ENCODE results near the gene KRT24. TPM values are rescaled to one million over a fixed set of nuclear protein-coding genes. Genes with fewer than 3 reads are reported as not detected.
"Not testable (repeated sequence)": the region's sequence is repeated elsewhere in the genome, so short reads cannot be mapped to it uniquely, and the experiment has no call there.

KRT24 gene
- total RNA-seq, result not detected

GRCh38 chr17:40703652-40704051 is at the start of gene KRT24:
Gene KRT24, minus strand, starts transcription at chr17:40703752. Its CDS starts 59 bp downstream, at chr17:40703693.
- ChIA-PET POLR2A (interaction anchor here (1.0 kb wide), 1 partner anchor 10 kb away, joined by 3 read pairs; no protein-coding TSS in a partner anchor), CTCF (no interaction called here)
- no peak within 1 kb of the TSS for H3K27ac Mint-ChIP-seq
- H3K9me3 Mint-ChIP-seq, result no peaks in the 10 kb centered on the region
- DNase-seq, result no peak
- no peaks in the 10 kb centered on the region for H3K4me1 Mint-ChIP-seq
- H3K36me3 Mint-ChIP-seq (ENCODE audit: low read depth), result no peaks in the 10 kb centered on the region
- peaks cover 40% of the 10 kb centered on the region for H3K27me3 Mint-ChIP-seq
- H3K4me3 Mint-ChIP-seq, result no peak within 1 kb of the TSS

GRCh38 chr17:40751065-40751464 is 47.5 kb upstream of the KRT24 start:
- Mint-ChIP-seq H3K27me3 (peaks cover 38% of the 10 kb centered on the region), H3K36me3 (ENCODE audit: low read depth) (no peaks in the 10 kb centered on the region), H3K4me3 (no peak overlapping the region), H3K9me3 (peaks cover 3% of the 10 kb centered on the region), H3K4me1 (no peaks in the 10 kb centered on the region), H3K27ac (no peak overlapping the region)
- ChIA-PET CTCF (no interaction called here), POLR2A (no interaction called here)
- DNase-seq, result no peak

GRCh38 chr17:40750391-40750790 is 46.8 kb upstream of the KRT24 start:
- Mint-ChIP-seq H3K27me3 (peaks cover 36% of the 10 kb centered on the region), H3K36me3 (ENCODE audit: low read depth) (no peaks in the 10 kb centered on the region)
- POLR2A ChIA-PET, result no interaction called here

GRCh38 chr17:40748666-40749065 is 45.1 kb upstream of the KRT24 start:
- H3K4me3 Mint-ChIP-seq; H3K36me3 Mint-ChIP-seq (ENCODE audit: low read depth); H3K4me1 Mint-ChIP-seq; CTCF ChIA-PET; H3K9me3 Mint-ChIP-seq; H3K27ac Mint-ChIP-seq; DNase-seq; POLR2A ChIA-PET: not testable (repeated sequence)
- peaks cover 38% of the 10 kb centered on the region for H3K27me3 Mint-ChIP-seq

More at GRCh38 chr17:40750391-40750790, 46.8 kb upstream of the KRT24 start:
- H3K4me1 Mint-ChIP-seq, result no peaks in the 10 kb centered on the region
- H3K9me3 Mint-ChIP-seq, result peaks cover 3% of the 10 kb centered on the region
- no peak for DNase-seq
- H3K27ac Mint-ChIP-seq, result no peak overlapping the region
- H3K4me3 Mint-ChIP-seq, result no peak overlapping the region
- CTCF ChIA-PET, result no interaction called here

- H3K9me3 Mint-ChIP-seq, result peaks cover 3% of the 10 kb centered on the region
Observed at GRCh38 chr17:40738553-40738952, 35.0 kb upstream of the KRT24 start.

GRCh38 chr17:40735016-40735415 is 31.5 kb upstream of the KRT24 start:
- Mint-ChIP-seq H3K4me1 (no peaks in the 10 kb centered on the region), H3K4me3 (no peak overlapping the region), H3K27ac (no peak overlapping the region), H3K36me3 (ENCODE audit: low read depth) (no peaks in the 10 kb centered on the region), H3K27me3 (peaks cover 35% of the 10 kb centered on the region), H3K9me3 (no peaks in the 10 kb centered on the region)
- DNase-seq, result no peak
- POLR2A ChIA-PET, result no interaction called here
- CTCF ChIA-PET, result no interaction called here

More at GRCh38 chr17:40738553-40738952, 35.0 kb upstream of the KRT24 start:
- POLR2A ChIA-PET, result no interaction called here
- DNase-seq, result no peak
- CTCF ChIA-PET, result no interaction called here
- Mint-ChIP-seq H3K27ac (no peak overlapping the region), H3K4me1 (no peaks in the 10 kb centered on the region), H3K27me3 (peaks cover 35% of the 10 kb centered on the region), H3K4me3 (no peak overlapping the region), H3K36me3 (ENCODE audit: low read depth) (no peaks in the 10 kb centered on the region)

- no peaks in the 10 kb centered on the region for H3K36me3 Mint-ChIP-seq (ENCODE audit: low read depth)
- ChIA-PET POLR2A (no interaction called here), CTCF (no interaction called here)
- H3K4me3 Mint-ChIP-seq, result no peak overlapping the region
- no peak overlapping the region for H3K27ac Mint-ChIP-seq
- DNase-seq, result no peak
- no peaks in the 10 kb centered on the region for H3K4me1 Mint-ChIP-seq
- H3K9me3 Mint-ChIP-seq, result no peaks in the 10 kb centered on the region
- H3K27me3 Mint-ChIP-seq, result peaks cover 34% of the 10 kb centered on the region
Observed at GRCh38 chr17:40734018-40734417, 30.5 kb upstream of the KRT24 start.

GRCh38 chr17:40730970-40731369 is 27.4 kb upstream of the KRT24 start:
- H3K4me3 Mint-ChIP-seq, result no peak overlapping the region
- CTCF ChIA-PET, result no interaction called here

GRCh38 chr17:40727447-40728231 is 24.1 kb upstream of the KRT24 start:
- CTCF ChIA-PET, result no interaction called here
- POLR2A ChIA-PET, result no interaction called here
- Mint-ChIP-seq H3K36me3 (ENCODE audit: low read depth) (no peaks in the 10 kb centered on the region), H3K4me1 (no peaks in the 10 kb centered on the region), H3K27me3 (peaks cover 39% of the 10 kb centered on the region), H3K4me3 (no peak overlapping the region), H3K27ac (no peak overlapping the region), H3K9me3 (no peaks in the 10 kb centered on the region)
- no peak for DNase-seq

More at GRCh38 chr17:40730970-40731369, 27.4 kb upstream of the KRT24 start:
- no peaks in the 10 kb centered on the region for H3K9me3 Mint-ChIP-seq
- no peaks in the 10 kb centered on the region for H3K36me3 Mint-ChIP-seq (ENCODE audit: low read depth)
- POLR2A ChIA-PET, result no interaction called here
- H3K27ac Mint-ChIP-seq, result no peak overlapping the region
- H3K27me3 Mint-ChIP-seq, result peaks cover 35% of the 10 kb centered on the region
- no peak for DNase-seq
- H3K4me1 Mint-ChIP-seq, result no peaks in the 10 kb centered on the region

GRCh38 chr17:40726919-40727318 is 23.4 kb upstream of the KRT24 start:
- peaks cover 37% of the 10 kb centered on the region for H3K27me3 Mint-ChIP-seq
- DNase-seq, result no peak
- CTCF ChIA-PET, result no interaction called here
- no peaks in the 10 kb centered on the region for H3K36me3 Mint-ChIP-seq (ENCODE audit: low read depth)
- no peaks in the 10 kb centered on the region for H3K4me1 Mint-ChIP-seq
- no peak overlapping the region for H3K27ac Mint-ChIP-seq
- POLR2A ChIA-PET, result no interaction called here
- no peak overlapping the region for H3K4me3 Mint-ChIP-seq
- no peaks in the 10 kb centered on the region for H3K9me3 Mint-ChIP-seq

- POLR2A ChIA-PET, result no interaction called here
Observed at GRCh38 chr17:40724656-40725055, 21.1 kb upstream of the KRT24 start.

GRCh38 chr17:40722241-40722640 is 18.7 kb upstream of the KRT24 start:
- Mint-ChIP-seq H3K36me3 (ENCODE audit: low read depth) (no peaks in the 10 kb centered on the region), H3K4me3 (no peak overlapping the region), H3K4me1 (no peaks in the 10 kb centered on the region), H3K27me3 (peaks cover 38% of the 10 kb centered on the region), H3K27ac (no peak overlapping the region), H3K9me3 (no peaks in the 10 kb centered on the region)
- ChIA-PET CTCF (no interaction called here), POLR2A (interaction anchor here (0.5 kb wide), 1 partner anchor 425 kb away, joined by 3 read pairs; no protein-coding TSS in a partner anchor)
- no peak for DNase-seq

More at GRCh38 chr17:40724656-40725055, 21.1 kb upstream of the KRT24 start:
- H3K27me3 Mint-ChIP-seq, result peaks cover 36% of the 10 kb centered on the region
- H3K4me1 Mint-ChIP-seq, result no peaks in the 10 kb centered on the region
- H3K36me3 Mint-ChIP-seq (ENCODE audit: low read depth), result no peaks in the 10 kb centered on the region
- H3K27ac Mint-ChIP-seq, result no peak overlapping the region
- no peak for DNase-seq
- no peaks in the 10 kb centered on the region for H3K9me3 Mint-ChIP-seq
- no peak overlapping the region for H3K4me3 Mint-ChIP-seq
- CTCF ChIA-PET, result no interaction called here

- Mint-ChIP-seq H3K27me3 (peaks cover 32% of the 10 kb centered on the region), H3K4me1 (no peaks in the 10 kb centered on the region), H3K9me3 (no peaks in the 10 kb centered on the region), H3K27ac (no peak overlapping the region), H3K36me3 (ENCODE audit: low read depth) (no peaks in the 10 kb centered on the region), H3K4me3 (no peak overlapping the region)
- DNase-seq, result no peak
- CTCF ChIA-PET, result no interaction called here
- POLR2A ChIA-PET, result no interaction called here
Observed at GRCh38 chr17:40720899-40721298, 17.3 kb upstream of the KRT24 start.

- Mint-ChIP-seq H3K9me3 (no peaks in the 10 kb centered on the region), H3K27me3 (peaks cover 30% of the 10 kb centered on the region), H3K4me1 (no peaks in the 10 kb centered on the region), H3K4me3 (no peak overlapping the region), H3K36me3 (ENCODE audit: low read depth) (no peaks in the 10 kb centered on the region), H3K27ac (no peak overlapping the region)
- no peak for DNase-seq
- ChIA-PET CTCF (no interaction called here), POLR2A (no interaction called here)
Observed at GRCh38 chr17:40718930-40719329, 15.4 kb upstream of the KRT24 start.

Data from activated CD4-positive, alpha-beta memory T cell treated with anti-CD3 and anti-CD28 coated beads, Interleukin-2, amount 10 ng/mL, durations not matched to agents 7 days and 5 days (primary cell).